HG03045 (cell line): ENCODE data around the gene BRSK2.

Experiments used
- ATAC-seq: cut with Tn5 transposase; IDR thresholded peaks from one replicate; pipeline ENCODE4 v1.9.1; 2021; ENCODE audit warnings: mild to moderate bottlenecking, moderate library complexity; ENCODE audit not compliant: unreplicated experiment

BRSK2 gene

GRCh38 chr11:1478544-1478943, 88.8 kb downstream of the BRSK2 start:
- ATAC-seq: no peak

- ATAC-seq: no peak
These were observed 89.4 kb downstream of the BRSK2 start for GRCh38 chr11:1479006-1479677.

GRCh38 chr11:1479678-1480118, 90.0 kb downstream of the BRSK2 start:
- no peak for ATAC-seq

DNA sequence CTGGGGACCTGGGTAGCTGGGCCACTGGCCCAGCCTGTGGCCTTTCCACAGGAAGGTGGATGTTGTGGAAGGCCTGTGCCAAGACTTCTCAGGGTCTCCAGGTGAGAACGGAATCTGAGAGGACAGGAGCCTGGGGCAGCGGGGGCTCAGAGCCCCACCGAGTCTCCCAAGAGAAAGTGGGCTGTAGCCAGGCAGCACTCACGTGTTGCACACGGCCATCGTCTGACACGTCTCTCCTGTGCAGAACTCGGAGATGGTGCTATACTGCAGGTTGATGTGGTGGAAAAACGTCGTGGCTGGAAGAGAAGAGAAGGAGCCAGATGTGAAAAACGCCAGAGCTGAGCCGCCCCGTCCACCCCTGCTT, 90.4 kb downstream of the BRSK2 start:
- ATAC-seq: no peak

DNA sequence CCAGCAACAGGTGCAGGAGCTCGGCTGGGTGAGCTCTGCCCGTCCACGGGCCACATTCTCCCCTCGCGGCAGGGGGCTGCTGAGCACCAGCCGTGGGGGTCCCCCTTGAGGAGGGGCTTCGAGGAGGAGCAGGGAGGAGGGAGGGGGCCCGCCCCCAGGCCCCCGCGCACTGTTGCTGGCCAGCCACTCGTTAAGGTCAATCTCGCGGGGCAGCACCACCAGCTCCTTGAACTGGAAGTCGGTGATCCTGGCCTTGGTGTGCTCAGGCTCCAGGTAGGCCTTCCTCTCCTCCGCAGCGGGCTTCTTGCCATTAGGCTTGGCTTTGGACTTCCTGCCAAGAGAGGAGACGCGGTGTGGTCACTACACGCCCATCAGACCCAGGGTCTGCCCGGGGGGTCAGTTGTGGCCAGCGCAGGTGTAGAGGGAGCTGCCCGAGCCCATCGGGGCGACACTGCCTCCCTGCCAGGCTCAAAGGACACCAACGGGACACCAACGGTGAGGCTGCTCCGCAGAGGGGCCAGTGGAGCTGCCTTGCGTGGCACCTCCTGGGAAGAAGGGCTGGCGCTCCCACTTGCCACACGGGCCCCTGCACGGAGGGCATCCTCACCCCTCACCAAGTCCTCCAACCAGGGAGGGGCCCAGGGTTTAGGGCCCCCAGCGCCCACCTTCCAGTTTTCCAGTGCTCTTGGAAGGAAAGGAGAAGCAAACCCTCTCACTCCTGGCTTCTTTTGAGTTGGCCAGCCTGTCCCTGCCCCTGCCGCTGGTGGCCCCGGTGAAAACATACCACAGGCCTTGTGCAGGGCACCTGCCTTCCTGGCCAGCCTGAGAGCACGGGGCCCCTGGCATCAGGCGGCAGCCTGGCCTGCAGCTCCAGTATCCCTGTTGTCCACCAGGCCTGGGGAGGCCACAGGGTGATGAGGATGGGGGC, 91.1 kb downstream of the BRSK2 start:
- no peak for ATAC-seq

- ATAC-seq: no peak
These were observed 91.7 kb downstream of the BRSK2 start for GRCh38 chr11:1481483-1481825.

- ATAC-seq: no peak
These were observed 92.2 kb downstream of the BRSK2 start for GRCh38 chr11:1481861-1482441.

DNA sequence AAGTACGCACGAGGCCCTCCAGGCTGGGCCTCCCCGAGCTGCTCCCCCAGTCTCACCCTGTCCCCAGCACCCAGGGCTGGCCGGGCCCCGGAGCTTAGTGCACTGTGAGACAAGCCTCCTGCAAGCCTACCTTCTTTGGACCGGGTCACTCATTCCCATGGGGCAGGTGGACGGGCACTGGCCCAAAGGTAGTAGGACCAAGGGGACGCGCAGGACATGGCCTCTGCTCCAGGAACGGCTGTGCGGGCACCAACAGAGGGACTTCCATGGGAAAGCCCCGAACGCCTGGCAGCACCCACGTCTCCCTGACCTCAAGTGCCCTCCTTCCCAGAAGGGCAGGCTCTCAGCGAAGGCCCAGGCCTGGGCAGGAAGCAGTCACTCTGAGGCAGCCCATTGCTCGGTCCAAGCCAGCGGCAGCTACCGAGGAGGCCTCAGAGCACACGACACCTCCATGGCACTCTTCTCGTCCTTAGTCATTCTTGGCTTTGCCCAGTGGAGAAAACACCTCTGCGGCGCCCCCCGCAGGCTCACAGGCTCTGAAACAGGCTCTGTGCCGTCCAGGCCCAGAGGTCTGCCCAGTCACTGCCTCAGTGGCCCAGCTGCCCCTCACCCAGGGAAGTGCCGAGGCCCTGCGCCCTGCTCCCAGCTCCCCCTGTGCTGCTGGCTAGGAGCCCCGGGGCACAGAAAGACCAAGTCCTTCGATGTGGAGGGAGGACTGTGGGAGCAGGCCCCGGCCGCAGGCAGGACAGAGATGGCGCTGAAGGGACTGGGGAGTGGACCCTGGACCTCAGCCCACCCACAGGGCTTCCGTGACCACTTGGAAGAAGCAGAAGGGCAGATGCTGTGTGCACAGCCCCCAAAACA, 93.1 kb downstream of the BRSK2 start:
- ATAC-seq: no peak

DNA sequence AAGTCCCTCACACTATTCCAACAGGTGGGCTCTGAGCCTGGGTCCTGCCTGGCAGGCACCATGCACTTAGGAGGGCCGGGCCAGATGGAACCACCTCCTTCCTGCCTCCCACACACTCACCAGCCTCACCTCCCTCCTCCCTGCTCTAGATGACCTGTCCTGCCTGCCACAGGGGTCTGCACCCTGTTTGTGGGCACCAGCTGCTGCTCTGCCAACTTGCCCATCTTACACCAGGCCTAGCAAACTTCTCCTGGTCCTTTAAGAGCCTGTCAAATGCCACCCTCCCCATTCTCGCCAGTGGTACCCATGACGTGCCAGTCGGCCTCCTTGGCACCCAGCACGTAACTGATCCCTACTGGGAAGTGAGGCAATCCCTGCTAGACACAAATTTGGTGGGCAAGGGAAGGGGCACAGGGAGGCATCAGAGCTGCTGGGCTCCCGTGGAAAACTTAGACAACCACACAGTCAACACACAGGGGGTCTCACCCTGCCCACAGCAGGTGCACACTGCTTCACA, 93.8 kb downstream of the BRSK2 start:
- no peak for ATAC-seq

DNA sequence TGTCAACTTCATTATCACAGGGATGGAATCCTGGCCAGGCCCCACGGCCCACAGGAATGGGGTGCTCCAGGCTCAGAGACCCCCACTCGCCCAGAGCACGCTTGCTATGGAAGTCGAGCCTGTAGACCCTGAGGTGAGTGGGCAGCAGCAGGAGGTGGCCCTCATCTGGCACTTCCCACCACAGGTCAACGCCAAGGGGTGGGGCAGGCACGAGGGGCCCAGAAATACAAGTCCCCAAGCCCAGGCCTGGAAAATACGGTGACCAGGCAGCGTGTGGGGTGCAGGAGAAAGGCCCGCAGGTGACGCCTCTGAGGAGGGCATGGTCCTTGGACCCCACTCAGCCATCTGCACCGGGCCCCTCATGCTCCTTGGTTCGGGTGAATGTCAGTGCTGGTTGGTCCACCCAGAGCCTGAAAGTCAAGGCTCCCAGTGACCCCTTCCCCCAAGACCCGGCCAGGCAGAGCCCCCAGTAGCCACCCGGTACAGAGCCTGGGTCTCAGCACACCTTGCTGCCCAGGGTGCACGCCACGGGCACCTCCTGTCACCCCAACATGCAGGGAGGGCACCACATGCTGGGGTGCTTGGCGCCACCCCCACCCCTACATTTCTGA, 94.4 kb downstream of the BRSK2 start:
- no peak for ATAC-seq

DNA sequence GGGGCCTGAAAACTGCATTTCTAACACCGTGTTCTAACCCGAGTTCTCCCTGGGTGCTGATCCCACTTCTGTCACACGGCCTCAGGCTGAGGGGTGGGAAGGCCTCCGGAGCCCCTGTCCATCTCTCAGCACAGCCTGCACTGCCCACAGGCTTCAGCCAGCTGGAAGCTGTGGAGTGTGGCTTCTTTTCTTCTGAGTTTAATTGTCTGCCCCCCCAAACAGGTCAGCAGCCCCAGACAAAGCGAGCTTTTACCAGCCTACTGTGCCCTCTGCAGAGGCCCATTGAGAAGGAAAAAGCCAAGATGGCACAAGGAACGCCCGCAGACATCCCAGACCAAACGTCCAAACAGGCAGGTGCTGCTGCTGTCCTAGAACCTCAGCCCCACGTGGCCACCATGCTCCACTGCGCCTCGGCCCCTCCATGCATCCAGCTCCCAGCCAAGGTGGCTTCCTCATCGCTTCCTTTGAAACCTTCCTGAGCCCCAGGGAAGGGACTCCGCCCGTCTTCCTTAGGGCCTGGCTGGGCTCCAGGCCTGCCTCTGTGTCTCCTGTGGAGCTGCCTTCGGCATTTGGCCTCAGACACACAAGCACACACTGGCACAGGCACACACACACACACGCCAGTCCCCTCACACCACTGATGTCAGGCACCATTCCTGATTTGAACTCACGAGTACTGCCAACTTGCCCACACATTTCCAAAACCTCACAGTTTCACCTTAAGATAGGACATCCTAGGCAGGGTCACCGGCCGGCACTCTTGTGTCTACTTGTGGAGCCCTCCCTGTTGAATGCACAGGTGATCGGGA, 95.2 kb downstream of the BRSK2 start:
- ATAC-seq: no peak

- no peak for ATAC-seq
These were observed 95.8 kb downstream of the BRSK2 start for GRCh38 chr11:1485504-1485885.

DNA sequence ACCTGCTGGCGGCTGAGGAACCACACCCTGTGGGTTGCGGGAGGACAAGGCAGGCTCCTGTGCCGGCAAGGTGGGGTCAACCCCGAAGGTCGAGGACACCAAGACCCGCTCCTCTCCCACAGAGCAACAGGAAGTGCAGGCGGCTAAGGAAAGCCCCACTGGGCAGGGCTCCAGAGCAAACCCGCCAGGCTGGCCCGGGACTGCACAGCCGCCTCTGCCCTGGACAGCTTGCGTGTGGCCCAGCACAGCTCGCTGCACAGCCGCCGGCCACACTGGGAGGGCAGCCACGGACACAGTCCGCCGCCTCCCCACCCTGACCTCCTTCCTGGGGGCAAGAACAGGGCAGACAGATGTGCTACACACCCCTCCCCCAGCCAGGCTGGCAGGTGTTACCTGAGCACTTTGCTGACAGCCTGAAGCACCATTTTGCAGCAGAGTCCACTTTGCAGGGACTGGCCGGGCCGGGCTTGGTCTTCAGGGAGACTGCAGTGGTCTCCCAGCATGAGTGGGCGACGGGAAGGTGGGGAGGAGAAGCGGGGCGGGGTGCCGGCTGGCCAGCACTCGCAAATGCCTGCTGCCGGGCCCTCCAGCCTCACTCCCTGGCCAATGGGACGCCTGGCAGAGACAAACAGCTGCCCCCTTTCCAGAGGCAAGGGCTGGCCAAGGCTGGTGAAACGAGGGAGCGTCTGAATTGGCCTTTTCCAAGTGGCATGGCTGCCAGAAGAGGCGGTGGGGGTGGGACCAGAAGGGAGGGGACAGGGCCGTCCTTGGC, 96.5 kb downstream of the BRSK2 start, which contains the start of gene MOB2:
MOB2 (minus strand) TSS at position 726 of the 772 bp plus-strand sequence; CDS start at position 503, 223 bp downstream.
- ATAC-seq: no peak

- no peak for ATAC-seq
These were observed 97.5 kb downstream of the BRSK2 start for GRCh38 chr11:1487091-1487850.

DNA sequence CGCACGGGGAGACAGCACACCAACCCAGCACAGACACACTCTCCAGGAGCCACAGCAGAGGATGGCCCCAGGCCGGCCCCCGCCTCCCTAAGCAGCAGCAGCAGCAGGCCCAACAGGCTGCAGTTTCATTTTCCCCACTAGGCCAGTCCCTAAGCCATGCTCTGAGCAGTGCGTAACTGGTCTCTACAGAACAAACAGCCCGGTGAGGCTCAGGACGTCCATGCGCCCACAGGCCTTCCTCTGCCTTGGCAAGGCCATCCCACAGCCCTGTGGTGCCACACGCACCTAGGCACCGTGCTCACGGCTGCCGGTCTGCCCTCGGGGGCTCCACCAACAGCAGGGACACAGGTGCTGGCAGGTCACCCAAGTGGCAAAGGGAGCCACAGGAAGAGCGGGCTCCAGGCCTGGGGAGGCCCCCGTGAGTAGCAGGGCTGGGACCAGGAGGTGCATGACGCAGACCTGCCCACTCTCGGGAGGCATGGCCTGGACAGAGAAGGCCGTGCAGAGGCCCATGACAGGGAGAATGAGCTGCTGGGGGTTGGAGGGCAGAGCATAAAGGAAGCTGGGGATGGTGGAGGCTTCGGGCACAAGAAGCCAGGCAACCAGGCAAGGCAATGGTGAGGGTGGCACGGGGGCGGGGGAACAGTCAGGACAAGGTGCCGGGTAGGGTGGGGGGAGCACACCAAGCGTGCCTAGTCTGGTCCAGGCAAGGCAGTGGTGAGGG, 98.3 kb downstream of the BRSK2 start:
- ATAC-seq: no peak

DNA sequence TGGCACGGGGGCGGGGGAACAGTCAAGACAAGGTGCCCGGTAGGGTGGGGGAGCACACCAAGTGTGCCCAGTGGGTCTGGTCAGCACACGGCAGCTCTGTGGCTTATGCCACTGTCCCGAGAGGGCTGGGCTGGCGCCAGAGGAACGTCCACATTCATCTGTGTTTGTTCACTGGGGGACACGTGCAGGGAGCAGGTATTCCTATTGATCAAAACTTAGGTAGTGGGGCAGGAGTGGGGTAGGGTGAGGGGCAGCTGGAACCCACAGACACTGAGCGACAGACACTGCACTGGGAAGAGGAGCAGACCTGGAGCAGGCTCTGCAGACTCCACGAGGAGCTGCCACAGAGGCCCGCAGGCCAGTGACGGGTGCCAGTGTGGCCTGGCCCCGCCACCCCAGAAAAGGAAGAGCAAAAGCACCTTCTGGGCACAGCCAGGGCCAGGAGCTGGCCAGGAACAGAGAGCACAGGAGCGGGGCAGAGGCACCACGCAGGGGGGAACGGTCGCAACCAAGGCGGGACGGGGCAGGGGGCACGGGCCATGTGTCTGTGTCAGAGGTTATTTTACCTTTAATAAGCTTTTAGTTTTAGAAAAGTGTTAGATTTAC, 98.9 kb downstream of the BRSK2 start:
- no peak for ATAC-seq

GRCh38 chr11:1490651-1491050, 100.9 kb downstream of the BRSK2 start:
- ATAC-seq: no peak
